Gastroesophageal sphincter (tissue), 4 donors: ENCODE results near the gene POLD2. TPM values are rescaled to one million over a fixed set of nuclear protein-coding genes. Genes with fewer than 3 reads are reported as not detected.

Experiments
- ATAC-seq: fragments of 150-250 bp; one replicate; pipeline ENCODE4 v1.9.1; 2016; ENCODE audit warnings: mild to moderate bottlenecking, moderate library complexity
- H3K27ac ChIP-seq, 4 donors: fragments of 200-600 bp; sonication (generic) in 3 of 4; 1 replicate in 3 of 4; 2 replicates in 1 of 4; pipeline ENCODE4 v1.5.1; 2016 to 2019
- H3K27me3 ChIP-seq: fragments of 200-600 bp; sonication (generic); one replicate; pipeline ENCODE4 v1.5.1; 2019
- H3K36me3 ChIP-seq, 2 donors: fragments of 200-600 bp; sonication (generic); one replicate each; pipeline ENCODE4 v1.5.1; 2019; ENCODE audit warnings: control low read depth in 1 of 2
- H3K4me1 ChIP-seq, 3 donors: fragments of 200-600 bp; sonication (generic); 1 replicate in 2 of 3; 2 replicates in 1 of 3; pipeline ENCODE4 v1.5.1; 2016 to 2019; ENCODE audit warnings: control low read depth in 2 of 3
- H3K4me3 ChIP-seq, 2 donors: fragments of 200-600 bp; sonication (generic); one replicate each; pipeline ENCODE4 v1.5.1; 2019; ENCODE audit warnings: mild to moderate bottlenecking in 1 of 2, moderate library complexity in 1 of 2
- H3K9me3 ChIP-seq, 3 donors: fragments of 200-600 bp; sonication (generic); one replicate each; pipeline ENCODE4 v1.5.1; 2017 to 2019; ENCODE audit warnings: control low read depth in 2 of 3
- EP300 ChIP-seq: sonication (generic); formaldehyde crosslinking; IDR thresholded peaks from one replicate; pipeline ENCODE4 v1.6.1; 2017; ENCODE audit warnings: antibody characterized with exemption, mild to moderate bottlenecking
- POLR2A ChIP-seq, 2 donors: fragments of 450-650 bp; IDR thresholded peaks; one replicate each; pipeline ENCODE4 v1.6.1; 2017; ENCODE audit warnings: antibody characterized with exemption in 2 of 2, mild to moderate bottlenecking in 2 of 2, moderate library complexity in 1 of 2
- POLR2AphosphoS5 ChIP-seq: sonication (generic); formaldehyde crosslinking; IDR thresholded peaks from one replicate; pipeline ENCODE4 v1.6.1; 2017; ENCODE audit warnings: antibody characterized with exemption
- WGBS, 2 donors: methylation state at CpG; one replicate each; pipeline ENCODE4 v1.1.5; 2018; ENCODE audit warnings: low coverage in 1 of 2; 5-methylcytosine and 5-hydroxymethylcytosine counted together
- total RNA-seq, 4 donors: library from RNA; depleted of rRNA; stranded (reverse); fragments of >200 nt; gene quantifications; one replicate each; pipeline ENCODE4 v1.1.0, GENCODE V29; 2016
- TF ChIP-seq, protein P1 (sequence below), 4 experiments: fragments of 200-600 bp in 2 of 4; fragments of 450-650 bp in 2 of 4; sonication (generic) in 1 of 4; IDR thresholded peaks; one replicate each; pipeline ENCODE4 v1.5.1; 2017 to 2019; ENCODE audit warnings: antibody characterized with exemption in 4 of 4, mild to moderate bottlenecking in 2 of 4, moderate library complexity in 2 of 4

POLD2 gene
- total RNA-seq, 4 donors from 2014 or later = 45.3 to 52.6 (median 50.8) TPM

DNA sequence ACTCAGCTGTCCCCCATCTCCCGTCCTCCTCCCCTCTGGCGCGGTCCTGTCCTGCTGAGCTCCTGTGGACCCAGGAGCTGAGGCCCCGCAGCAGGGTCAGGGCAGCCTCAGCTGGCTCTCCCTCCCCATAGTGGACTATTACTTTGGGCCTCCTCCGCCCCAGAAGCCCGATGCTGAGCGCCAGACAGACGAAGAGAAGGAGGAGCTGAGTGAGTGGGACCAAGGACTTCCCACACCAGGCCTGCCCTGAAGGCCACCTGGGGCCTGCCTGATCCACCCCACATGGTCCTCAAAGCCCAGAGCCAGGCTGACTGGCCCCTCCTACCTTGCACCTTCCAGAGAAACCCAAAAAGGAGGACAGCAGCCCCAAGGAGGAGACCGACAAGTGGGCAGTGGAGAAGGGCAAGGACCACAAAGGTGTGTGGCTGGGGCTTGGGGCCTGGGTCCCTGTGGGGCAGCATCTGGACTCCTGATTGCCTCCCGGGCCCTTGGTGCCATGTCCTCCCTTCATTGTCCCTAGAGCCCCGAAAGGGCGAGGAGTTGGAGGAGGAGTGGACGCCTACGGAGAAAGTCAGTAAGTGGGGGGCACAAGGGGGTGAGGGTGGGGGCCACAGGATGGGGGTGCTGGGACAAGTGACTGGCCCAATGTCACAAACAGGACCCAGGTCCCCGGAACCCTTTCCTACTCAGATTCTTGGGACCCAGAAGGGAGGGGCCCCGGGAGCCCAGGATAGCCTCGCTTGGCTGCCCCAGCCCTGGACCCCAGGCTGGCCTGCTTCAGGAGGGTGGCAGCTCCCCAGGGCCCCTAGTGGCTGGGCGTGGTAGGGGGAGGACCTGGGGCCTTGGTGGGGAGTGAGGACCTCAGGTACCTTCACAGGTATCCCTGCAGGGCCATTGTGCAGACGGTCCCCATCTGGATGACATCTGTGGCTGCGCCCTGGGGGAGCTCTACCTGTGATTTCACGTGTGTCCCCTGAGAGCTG is 14.3 kb downstream of the POLD2 start:
- Histone ChIP-seq H3K27me3 (no peaks in the 10 kb centered on the region), H3K4me3 (no peak overlapping the region), H3K4me1 (peaks cover 0 to 88% (median 16%) of the 10 kb centered on the region in 3 donors), H3K36me3 (peaks cover 0 to 76% of the 10 kb centered on the region in 2 donors), H3K27ac (peak overlapping the region in 3 of 4 donors; percentile 22 to 93 (median 91)), H3K9me3 (no peaks in the 10 kb centered on the region)
- WGBS, 2 donors = 67% methylated on average over 3 of the region's 21 CpGs; no CpG with 5 or more reads in 1 of the 2 donors
- TF ChIP-seq, protein P1, sequence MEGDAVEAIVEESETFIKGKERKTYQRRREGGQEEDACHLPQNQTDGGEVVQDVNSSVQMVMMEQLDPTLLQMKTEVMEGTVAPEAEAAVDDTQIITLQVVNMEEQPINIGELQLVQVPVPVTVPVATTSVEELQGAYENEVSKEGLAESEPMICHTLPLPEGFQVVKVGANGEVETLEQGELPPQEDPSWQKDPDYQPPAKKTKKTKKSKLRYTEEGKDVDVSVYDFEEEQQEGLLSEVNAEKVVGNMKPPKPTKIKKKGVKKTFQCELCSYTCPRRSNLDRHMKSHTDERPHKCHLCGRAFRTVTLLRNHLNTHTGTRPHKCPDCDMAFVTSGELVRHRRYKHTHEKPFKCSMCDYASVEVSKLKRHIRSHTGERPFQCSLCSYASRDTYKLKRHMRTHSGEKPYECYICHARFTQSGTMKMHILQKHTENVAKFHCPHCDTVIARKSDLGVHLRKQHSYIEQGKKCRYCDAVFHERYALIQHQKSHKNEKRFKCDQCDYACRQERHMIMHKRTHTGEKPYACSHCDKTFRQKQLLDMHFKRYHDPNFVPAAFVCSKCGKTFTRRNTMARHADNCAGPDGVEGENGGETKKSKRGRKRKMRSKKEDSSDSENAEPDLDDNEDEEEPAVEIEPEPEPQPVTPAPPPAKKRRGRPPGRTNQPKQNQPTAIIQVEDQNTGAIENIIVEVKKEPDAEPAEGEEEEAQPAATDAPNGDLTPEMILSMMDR (IDR thresholded peaks at IDR 0.05) = no peak
- TF ChIP-seq EP300 (no peak), POLR2AphosphoS5 (no peak), POLR2A (IDR thresholded peaks at IDR 0.05) (no peak)
- ATAC-seq = no peak

DNA sequence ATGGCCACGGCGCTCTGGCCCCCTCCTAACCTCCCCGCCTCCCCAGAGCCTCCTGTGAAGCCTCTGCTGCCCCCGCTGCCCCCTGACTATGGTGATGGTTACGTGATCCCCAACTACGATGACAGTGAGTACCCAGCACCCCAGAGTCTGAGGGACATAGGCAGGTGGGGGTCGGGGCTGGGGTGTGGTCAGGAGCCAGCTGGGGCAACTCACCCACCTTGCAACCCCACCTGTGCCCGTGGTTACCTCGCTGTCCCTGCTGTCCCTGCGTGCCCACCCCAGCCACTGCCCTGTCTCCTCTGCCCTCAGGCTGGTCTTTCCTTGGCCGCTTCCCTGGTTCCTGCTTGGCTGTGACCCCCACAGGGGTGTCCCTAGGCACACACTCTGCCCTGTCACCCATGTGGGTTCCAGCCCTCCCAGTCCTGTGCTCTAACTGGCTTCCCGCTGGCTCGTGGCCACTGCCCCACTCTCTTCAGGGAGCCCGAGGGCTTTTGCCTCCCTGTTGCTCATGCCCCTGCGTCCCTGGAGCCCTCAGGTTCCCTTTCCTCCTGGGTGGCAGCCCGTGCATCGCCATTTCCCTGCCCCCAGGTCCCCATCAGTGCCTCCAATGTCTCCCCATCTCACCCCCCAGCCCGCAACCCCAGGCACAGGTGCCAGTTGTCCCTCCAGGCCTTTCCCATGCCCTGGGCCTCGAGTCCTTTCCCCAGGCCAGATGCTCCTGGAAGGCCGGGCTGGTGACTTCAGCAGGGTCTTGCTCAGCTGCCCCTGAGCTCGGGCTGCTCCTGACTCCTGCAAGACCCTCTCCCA is 15.2 kb downstream of the POLD2 start:
- Histone ChIP-seq H3K9me3 (no peaks in the 10 kb centered on the region), H3K27ac (peak overlapping the region in 3 of 4 donors; percentile 91 to 93 (median 92)), H3K27me3 (no peaks in the 10 kb centered on the region), H3K4me3 (no peak overlapping the region), H3K36me3 (peaks cover 0 to 67% of the 10 kb centered on the region in 2 donors), H3K4me1 (peaks cover 0 to 96% (median 16%) of the 10 kb centered on the region in 3 donors)
- ATAC-seq = no peak
- WGBS, 2 donors = 71 to 92% methylated on average over 7 to 9 of the region's 21 CpGs
- TF ChIP-seq POLR2AphosphoS5 = no peak
- TF ChIP-seq POLR2A (IDR thresholded peaks at IDR 0.05) = no peak
- no peak for TF ChIP-seq EP300
- TF ChIP-seq, protein P1 (IDR thresholded peaks at IDR 0.05) = no peak

DNA sequence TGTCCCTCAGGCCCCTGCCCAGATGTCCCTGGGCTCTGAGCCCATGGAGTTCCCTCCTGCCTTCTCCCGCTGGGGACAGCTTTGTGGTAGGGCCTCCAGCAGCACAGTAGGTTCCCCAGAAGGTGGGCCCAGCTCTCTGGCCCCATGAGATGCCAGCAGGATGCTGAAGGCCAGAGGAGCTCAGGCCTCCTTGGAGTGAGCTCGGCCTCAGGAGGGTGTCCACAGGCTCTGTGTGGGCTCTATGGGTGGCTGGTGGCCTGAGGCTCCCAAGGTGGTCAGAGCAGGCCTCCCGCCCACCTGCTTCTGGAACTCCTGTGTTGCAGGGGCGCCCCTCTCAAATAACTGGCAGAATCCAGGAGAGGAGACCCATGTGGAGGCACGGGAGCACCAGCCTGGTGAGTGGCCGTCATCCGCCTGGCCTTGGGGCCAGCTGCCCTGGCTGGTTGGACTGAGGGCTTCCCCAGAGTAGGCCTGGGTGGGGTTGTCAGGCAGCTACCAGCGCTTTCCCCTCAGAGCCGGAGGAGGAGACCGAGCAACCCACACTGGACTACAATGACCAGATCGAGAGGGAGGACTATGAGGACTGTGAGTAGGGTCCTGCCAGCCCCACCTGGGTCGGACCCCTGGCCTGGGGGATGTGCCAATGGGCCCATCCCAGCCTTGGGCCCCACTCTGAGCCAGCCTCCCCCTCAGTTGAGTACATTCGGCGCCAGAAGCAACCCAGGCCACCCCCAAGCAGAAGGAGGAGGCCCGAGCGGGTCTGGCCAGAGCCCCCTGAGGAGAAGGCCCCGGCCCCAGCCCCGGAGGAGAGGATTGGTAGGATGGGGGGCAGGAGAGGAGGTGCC is 16.0 kb downstream of the POLD2 start:
- no peaks in the 10 kb centered on the region for H3K9me3 ChIP-seq
- WGBS, 2 donors = no CpG with 5 or more reads among the region's 18 CpGs
- ATAC-seq = no peak
- H3K27ac ChIP-seq = peak overlapping the region in 3 of 4 donors; percentile 91 to 93 (median 92)
- no peak overlapping the region for H3K4me3 ChIP-seq
- H3K36me3 ChIP-seq = peaks cover 0 to 59% of the 10 kb centered on the region in 2 donors
- no peaks in the 10 kb centered on the region for H3K27me3 ChIP-seq
- peaks cover 0 to 96% (median 16%) of the 10 kb centered on the region in 3 donors for H3K4me1 ChIP-seq
- TF ChIP-seq, protein P1 (IDR thresholded peaks at IDR 0.05) = no peak
- TF ChIP-seq POLR2A (IDR thresholded peaks at IDR 0.05) = no peak
- TF ChIP-seq EP300 = no peak
- TF ChIP-seq POLR2AphosphoS5 = no peak

DNA sequence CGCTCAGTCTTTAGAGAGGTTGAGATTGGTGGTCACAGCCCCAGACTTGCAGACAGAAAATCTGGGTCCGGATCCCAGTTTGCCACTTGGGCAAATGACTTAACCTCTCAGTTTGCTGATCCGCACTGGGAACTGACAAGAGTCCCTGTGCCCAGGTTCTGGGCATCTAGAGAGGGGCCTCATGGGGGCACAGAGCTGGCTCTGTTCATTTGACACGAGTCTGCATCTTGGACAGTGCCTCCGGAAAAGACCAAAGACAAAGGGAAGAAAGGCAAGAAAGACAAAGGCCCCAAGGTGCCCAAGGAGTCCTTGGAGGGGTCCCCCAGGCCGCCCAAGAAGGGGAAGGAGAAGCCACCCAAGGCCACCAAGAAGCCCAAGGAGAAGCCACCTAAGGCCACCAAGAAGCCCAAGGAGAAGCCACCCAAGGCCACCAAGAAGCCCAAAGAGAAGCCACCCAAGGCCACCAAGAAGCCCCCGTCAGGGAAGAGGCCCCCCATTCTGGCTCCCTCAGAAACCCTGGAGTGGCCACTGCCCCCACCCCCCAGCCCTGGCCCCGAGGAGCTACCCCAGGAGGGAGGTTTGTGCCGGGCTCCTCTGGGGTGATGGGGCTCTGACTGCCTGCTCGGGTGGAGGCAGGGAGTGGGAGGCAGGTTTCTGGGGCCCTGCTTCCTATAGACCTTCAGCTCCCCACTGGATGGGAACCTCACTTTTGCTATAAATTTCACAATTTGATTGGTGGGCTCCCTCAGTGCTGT is 16.9 kb downstream of the POLD2 start:
- Histone ChIP-seq H3K36me3 (peaks cover 0 to 50% of the 10 kb centered on the region in 2 donors), H3K9me3 (no peaks in the 10 kb centered on the region), H3K27ac (peak overlapping the region in 3 of 4 donors; percentile 91 to 93 (median 92)), H3K4me3 (peak overlapping the region in 1 of 2 donors; percentile 68), H3K27me3 (no peaks in the 10 kb centered on the region), H3K4me1 (peaks cover 0 to 96% (median 16%) of the 10 kb centered on the region in 3 donors)
- ATAC-seq = no peak
- WGBS, 2 donors = 81 to 100% methylated on average over 1 to 3 of the region's 10 CpGs
- no peak for TF ChIP-seq POLR2AphosphoS5
- TF ChIP-seq POLR2A (IDR thresholded peaks at IDR 0.05) = no peak
- TF ChIP-seq, protein P1 (IDR thresholded peaks at IDR 0.05) = no peak
- TF ChIP-seq EP300 = no peak
